HK-2 (cell line): ENCODE measurements around the gene GOLGA8B.
"Not testable (repeated sequence)": the region's sequence is repeated elsewhere in the genome, so short reads cannot be mapped to it uniquely, and the experiment has no call there.

Source experiments
- DNase-seq: peaks from one replicate; pipeline ENCODE4 v3.0.0-alpha.2; 2018; ENCODE audit not compliant: unreplicated experiment

Gene GOLGA8B

GRCh38 chr15:34583399-34584329, at the start of gene GOLGA8B:
GOLGA8B (minus strand) TSS chr15:34583651; CDS start chr15:34535912, 47,739 bp downstream.
- DNase-seq: peak; percentile 68

GRCh38 chr15:34633165-34633564, 49.7 kb upstream of the GOLGA8B start:
- not testable (repeated sequence) for DNase-seq

- DNase-seq: no peak
Measured at GRCh38 chr15:34628577-34629152, 45.2 kb upstream of the GOLGA8B start.

DNA sequence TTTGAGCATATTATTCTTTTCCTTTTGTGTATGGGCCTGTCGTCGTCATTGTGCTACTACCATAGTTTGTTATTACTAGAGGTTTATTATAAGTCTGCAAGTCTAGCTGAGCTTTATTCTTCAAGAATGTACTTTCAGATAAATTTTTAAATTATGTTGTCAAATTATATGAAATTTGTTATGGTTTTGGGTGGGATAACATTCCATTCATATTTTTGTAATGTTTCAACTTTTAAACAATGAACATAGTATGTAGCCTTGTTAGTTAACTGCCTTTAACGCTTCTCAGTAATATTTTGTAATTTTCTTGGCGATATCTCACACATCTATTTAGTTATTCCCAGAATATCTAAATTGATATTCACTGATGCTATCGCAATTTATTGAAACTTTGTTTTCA, 41.6 kb upstream of the GOLGA8B start:
- DNase-seq: no peak

DNA sequence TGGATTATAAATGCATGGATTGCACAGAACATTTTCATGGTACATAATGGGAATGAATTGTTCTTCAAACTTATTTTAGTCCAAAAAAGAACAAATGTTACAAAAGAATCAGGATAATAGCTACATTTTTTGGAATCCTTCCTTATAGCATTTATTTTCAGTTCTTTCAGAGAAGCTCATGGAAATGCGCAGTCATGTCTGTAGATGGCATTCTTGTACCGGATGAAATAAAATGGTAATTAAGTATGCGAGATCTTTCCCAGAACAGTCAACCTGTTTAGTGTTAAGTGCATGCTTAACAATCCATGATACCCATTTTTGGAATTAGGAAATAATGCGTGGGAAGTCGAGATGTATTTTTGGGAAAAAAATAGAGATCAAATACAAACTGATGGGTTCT, 38.2 kb upstream of the GOLGA8B start:
- DNase-seq: no peak

GRCh38 chr15:34620814-34621213, 37.4 kb upstream of the GOLGA8B start:
- no peak for DNase-seq

- no peak for DNase-seq
Measured at GRCh38 chr15:34620142-34620541, 36.7 kb upstream of the GOLGA8B start.

DNA sequence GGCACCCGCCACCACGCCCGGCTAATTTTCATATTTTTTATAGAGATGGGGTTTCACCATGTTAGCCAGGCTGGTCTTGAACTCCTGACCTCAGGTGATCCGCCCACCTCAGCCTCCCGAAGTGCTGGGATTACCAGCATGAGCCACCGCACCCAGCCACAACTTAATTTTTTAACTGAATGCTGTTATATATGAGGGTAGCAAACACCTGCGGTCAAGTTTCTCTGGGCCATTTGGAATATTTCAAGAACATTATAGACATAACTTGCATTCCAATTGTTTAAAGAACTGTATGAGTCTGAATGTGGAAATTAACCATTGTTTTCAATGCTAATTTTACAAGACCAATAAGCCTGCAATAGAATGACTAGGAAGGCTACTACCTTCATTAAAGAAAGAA, 35.7 kb upstream of the GOLGA8B start:
- no peak for DNase-seq

DNA sequence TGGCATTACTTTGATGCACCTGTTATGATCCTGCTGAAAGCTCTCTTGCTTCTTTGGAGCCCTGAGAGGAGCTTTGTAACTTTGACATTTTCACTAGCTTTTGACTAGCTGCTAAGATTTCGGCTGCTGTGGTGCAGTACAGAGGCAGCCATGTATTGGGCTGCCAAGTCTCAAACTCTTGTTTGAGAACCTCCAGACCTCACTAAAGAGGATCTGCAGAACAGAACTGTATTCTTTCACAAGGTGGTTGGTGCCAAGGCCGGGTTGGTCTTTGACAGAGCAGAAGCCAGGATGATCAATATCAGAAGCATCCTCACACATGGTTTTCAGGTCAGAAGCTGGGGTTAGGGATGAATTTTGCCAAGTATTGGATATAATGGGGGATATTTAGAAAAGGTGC, 34.6 kb upstream of the GOLGA8B start:
- DNase-seq: no peak

DNA sequence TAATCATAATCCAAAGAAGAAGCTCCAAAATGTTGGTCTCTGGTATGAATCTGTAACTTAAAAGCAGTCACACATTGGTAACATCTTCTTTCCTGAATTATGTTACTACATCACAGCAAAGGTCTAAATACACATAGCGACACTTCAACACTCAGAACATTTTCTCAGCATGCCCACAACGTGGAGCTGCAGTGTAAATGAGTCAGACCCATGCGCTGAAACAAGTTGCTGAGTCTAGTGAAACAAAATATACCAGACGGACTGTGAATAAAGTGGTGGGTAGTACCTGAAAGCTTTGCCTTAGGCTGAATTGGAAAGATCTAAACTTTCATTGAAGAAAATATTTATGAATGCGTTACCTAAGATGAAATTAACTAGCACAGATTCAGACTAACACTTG, 33.2 kb upstream of the GOLGA8B start:
- peak; percentile 6 for DNase-seq

GRCh38 chr15:34613997-34614396, 30.5 kb upstream of the GOLGA8B start:
- DNase-seq: no peak

DNA sequence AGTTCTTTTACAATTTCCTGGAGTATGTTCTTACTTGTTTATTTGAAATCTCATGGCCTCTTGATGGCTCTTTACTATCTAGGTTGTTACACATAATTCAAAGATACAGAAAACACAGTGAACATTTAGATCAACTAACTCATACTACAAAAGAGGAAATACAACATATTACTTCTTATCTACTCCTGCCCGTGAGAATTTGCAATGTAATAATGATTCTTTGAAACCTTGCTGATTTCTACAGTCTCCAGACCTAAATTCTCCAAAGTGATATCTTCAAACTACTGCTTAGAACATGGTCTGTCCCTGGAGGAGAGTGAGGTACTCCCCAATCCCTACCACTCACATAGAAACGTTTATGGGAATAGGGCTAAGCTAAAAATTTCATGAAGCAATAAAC, 29.9 kb upstream of the GOLGA8B start:
- no peak for DNase-seq

- no peak for DNase-seq
Measured at GRCh38 chr15:34610354-34610753, 26.9 kb upstream of the GOLGA8B start.

GRCh38 chr15:34609102-34610057, 25.9 kb upstream of the GOLGA8B start:
- no peak for DNase-seq

DNA sequence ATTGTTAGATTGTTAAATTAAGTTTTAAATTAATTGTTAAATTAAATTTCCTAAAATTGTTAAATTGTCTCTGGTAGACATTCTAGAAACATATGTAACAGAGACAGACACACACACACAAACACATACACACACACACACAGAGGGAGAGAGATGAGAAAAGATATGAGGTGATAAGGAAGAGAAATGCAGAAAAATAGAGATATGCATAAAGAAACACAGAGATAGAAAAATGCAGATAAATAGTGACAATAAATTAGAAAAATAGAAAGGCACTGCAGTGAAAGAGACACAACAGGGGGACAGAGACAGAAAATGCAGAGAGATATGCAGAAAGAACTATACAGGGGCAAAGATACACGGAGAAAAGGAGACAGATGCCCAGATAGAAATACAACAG, 25.1 kb upstream of the GOLGA8B start:
- no peak for DNase-seq

- no peak for DNase-seq
Measured at GRCh38 chr15:34607832-34608231, 24.4 kb upstream of the GOLGA8B start.

- DNase-seq: no peak
Measured at GRCh38 chr15:34606545-34606944, 23.1 kb upstream of the GOLGA8B start.

GRCh38 chr15:34606131-34606530, 22.7 kb upstream of the GOLGA8B start:
- no peak for DNase-seq

- no peak for DNase-seq
Measured at GRCh38 chr15:34603095-34603494, 19.6 kb upstream of the GOLGA8B start.

DNA sequence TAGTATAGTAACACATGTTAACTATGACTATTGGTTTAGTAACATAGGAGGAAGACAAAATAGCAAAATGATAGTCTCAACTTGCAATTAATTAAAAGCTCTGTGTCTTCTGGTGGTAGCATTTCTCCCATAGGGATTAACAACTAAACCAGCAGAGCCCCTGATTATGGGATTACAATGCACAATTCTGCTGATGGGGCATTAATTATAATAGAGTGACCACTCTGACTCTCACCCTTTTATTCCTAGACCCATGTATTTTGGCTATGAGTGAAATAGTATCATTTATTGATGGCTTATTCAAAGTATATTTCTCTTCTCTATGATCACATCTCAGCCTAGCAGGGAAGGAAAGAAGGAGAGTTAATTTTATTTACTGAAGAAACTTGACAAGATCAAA, 17.5 kb upstream of the GOLGA8B start:
- DNase-seq: no peak

GRCh38 chr15:34598799-34599585, 15.5 kb upstream of the GOLGA8B start:
- DNase-seq: no peak
